ENCODE results near the gene PHOSPHO1.

DNA sequence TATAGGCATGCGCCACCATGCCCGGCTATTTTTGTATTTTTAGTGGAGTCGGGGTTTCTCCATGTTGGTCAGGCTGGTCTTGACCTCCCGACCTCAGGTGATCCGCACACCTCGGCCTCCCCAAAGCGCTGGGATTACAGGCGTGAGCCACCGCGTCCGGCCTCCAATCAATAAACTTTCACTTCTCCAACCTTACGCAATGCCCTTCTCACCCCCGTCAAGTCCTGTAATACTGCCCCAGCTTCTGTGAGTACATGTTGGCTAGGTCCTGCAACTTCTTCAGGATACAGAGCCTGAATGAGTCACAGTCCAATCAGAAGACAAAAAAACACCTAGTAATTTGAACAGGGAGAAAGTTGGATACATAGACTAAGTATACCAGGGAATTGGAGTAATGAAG, 47.1 kb upstream of the PHOSPHO1 start:
- TF ChIP-seq, protein P1, sequence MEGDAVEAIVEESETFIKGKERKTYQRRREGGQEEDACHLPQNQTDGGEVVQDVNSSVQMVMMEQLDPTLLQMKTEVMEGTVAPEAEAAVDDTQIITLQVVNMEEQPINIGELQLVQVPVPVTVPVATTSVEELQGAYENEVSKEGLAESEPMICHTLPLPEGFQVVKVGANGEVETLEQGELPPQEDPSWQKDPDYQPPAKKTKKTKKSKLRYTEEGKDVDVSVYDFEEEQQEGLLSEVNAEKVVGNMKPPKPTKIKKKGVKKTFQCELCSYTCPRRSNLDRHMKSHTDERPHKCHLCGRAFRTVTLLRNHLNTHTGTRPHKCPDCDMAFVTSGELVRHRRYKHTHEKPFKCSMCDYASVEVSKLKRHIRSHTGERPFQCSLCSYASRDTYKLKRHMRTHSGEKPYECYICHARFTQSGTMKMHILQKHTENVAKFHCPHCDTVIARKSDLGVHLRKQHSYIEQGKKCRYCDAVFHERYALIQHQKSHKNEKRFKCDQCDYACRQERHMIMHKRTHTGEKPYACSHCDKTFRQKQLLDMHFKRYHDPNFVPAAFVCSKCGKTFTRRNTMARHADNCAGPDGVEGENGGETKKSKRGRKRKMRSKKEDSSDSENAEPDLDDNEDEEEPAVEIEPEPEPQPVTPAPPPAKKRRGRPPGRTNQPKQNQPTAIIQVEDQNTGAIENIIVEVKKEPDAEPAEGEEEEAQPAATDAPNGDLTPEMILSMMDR (conservative IDR thresholded peaks at IDR 0.05 in 1 of 2, IDR thresholded peaks at IDR 0.05 in 1 of 2; ENCODE audit: low read depth in 1 of 2, low read length in 2 of 2) = no peak
- no peak for TF ChIP-seq EZH2 (IDR thresholded peaks at IDR 0.05; ENCODE audit: low read length, missing control alignments)

Measured in fibroblast of lung (primary cell).